ENCODE data around the gene FAM50A.

FAM50A gene

DNA sequence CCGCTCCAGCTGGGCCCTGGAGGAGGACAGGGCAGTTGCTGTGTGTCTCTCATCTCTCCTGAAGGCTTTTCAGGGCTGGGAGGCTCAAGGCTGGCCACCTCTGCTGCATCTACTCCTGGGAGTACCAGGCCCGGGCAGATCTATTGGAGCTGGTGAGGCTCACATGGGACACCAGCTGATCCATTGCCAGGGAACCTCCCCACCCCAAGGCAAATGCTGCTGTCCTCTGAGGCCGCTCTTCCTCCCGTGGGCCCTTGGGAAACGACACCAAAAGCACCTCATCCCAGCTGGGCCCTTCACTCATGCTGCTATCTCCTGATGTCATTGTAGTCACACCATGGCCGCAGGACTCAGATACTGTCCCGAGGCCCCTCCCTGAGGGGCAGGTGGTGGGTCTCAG is 38.8 kb downstream of the FAM50A start:
- CTCF ChIA-PET, result interaction anchor here (0.6 to 1.6 kb wide), 3 partner anchors 44 to 1117 kb away, joined by 3 to 8 read pairs (median 4); no protein-coding TSS in a partner anchor
- H3K9me3 ChIP-seq (ENCODE audit: control insufficient read depth, insufficient read depth, low read depth, low read length), result no peaks in the 10 kb centered on the region
- TF ChIP-seq ZNF341 (tag by site-specific recombination; IDR thresholded peaks at IDR 0.05; ENCODE audit: low read depth) (peak; percentile 81), ZNF426 (tag by site-specific recombination; IDR thresholded peaks at IDR 0.05) (no peak), ZNF416 (tag by site-specific recombination; IDR thresholded peaks at IDR 0.05) (no peak), ZNF169 (tag by site-specific recombination; IDR thresholded peaks at IDR 0.05) (no peak)
- TF ChIP-seq, protein P1, sequence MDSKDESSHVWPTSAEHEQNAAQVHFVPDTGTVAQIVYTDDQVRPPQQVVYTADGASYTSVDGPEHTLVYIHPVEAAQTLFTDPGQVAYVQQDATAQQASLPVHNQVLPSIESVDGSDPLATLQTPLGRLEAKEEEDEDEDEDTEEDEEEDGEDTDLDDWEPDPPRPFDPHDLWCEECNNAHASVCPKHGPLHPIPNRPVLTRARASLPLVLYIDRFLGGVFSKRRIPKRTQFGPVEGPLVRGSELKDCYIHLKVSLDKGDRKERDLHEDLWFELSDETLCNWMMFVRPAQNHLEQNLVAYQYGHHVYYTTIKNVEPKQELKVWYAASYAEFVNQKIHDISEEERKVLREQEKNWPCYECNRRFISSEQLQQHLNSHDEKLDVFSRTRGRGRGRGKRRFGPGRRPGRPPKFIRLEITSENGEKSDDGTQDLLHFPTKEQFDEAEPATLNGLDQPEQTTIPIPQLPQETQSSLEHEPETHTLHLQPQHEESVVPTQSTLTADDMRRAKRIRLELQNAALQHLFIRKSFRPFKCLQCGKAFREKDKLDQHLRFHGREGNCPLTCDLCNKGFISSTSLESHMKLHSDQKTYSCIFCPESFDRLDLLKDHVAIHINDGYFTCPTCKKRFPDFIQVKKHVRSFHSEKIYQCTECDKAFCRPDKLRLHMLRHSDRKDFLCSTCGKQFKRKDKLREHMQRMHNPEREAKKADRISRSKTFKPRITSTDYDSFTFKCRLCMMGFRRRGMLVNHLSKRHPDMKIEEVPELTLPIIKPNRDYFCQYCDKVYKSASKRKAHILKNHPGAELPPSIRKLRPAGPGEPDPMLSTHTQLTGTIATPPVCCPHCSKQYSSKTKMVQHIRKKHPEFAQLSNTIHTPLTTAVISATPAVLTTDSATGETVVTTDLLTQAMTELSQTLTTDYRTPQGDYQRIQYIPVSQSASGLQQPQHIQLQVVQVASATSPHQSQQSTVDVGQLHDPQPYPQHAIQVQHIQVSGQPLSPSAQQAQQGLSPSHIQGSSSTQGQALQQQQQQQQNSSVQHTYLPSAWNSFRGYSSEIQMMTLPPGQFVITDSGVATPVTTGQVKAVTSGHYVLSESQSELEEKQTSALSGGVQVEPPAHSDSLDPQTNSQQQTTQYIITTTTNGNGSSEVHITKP (tag by site-specific recombination; IDR thresholded peaks at IDR 0.05), result peak; percentile 67; the same call in 1 of the 2 replicates
- no peak overlapping the region for H3K4me3 ChIP-seq (ENCODE audit: low read depth, low read length)
- H3K4me1 ChIP-seq (ENCODE audit: control insufficient read depth, insufficient read depth, low read length), result no peaks in the 10 kb centered on the region; the same call in 1 of the 2 replicates
- POLR2A ChIA-PET, result interaction anchor here (2.1 kb wide), 1 partner anchor 8 kb away, joined by 8 read pairs; the partner anchor contains the start of gene SLC10A3
- peaks cover 0 to 27% of the 10 kb centered on the region in 2 experiments; a peak in 1 of 3 replicates for H3K36me3 ChIP-seq (ENCODE audit: control insufficient read depth in 2 of 2, insufficient read depth in 1 of 2, low read length in 2 of 2)
- H3K27ac ChIP-seq (ENCODE audit: extremely low read depth, low read depth, low read length), result no peak overlapping the region

DNA sequence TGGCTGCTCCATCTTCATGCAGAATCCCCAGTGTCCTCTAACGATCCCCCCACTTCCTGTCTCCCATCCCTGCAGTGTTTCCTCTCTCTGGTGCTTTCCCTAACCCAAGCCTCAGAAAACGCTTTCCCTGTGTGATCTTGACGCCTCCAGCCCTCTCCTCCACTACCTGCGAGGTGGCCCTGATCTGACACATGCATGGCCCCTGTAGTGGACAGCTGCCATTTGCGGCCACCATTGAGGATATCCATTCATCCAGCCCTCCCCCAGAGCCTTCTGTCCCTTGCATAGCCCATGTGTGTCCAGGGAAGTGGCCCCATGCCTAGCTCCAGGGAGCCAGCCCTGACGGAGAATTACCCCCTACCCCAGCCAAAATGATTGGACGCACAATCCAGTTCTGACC is 39.4 kb downstream of the FAM50A start:
- Histone ChIP-seq H3K36me3 (ENCODE audit: control insufficient read depth in 2 of 2, insufficient read depth in 1 of 2, low read length in 2 of 2) (peaks cover 0 to 32% of the 10 kb centered on the region in 2 experiments; a peak in 1 of 3 replicates), H3K27ac (ENCODE audit: extremely low read depth, low read depth, low read length) (no peak overlapping the region), H3K9me3 (ENCODE audit: control insufficient read depth, insufficient read depth, low read depth, low read length) (no peaks in the 10 kb centered on the region), H3K4me3 (ENCODE audit: low read depth, low read length) (no peak overlapping the region), H3K4me1 (ENCODE audit: control insufficient read depth, insufficient read depth, low read length) (no peaks in the 10 kb centered on the region)
- POLR2A ChIA-PET, result interaction anchor here (0.6 to 3.1 kb wide), 3 partner anchors 24 to 85 kb away, joined by 5 to 10 read pairs (median 9); partner anchors contain the start of gene RPL10
- CTCF ChIA-PET, result interaction anchor here (1.5 kb wide), 1 partner anchor 531 kb away, joined by 3 read pairs; no protein-coding TSS in a partner anchor
- TF ChIP-seq GLIS2 (tag by site-specific recombination; IDR thresholded peaks at IDR 0.05) (peak; percentile 43), GLIS1 (tag by site-specific recombination; IDR thresholded peaks at IDR 0.05) (peak; percentile 64), ZNF223 (tag by site-specific recombination; IDR thresholded peaks at IDR 0.05) (no peak), PRDM1 (tag by site-specific recombination; IDR thresholded peaks at IDR 0.05) (0 out of 2 replicates have a peak, but pooled peaks have one; percentile 39), ZNF600 (tag by site-specific recombination; IDR thresholded peaks at IDR 0.05) (no peak), ZNF670 (tag by site-specific recombination; IDR thresholded peaks at IDR 0.05; ENCODE audit: low read depth) (no peak), ZNF629 (tag by site-specific recombination; IDR thresholded peaks at IDR 0.05) (no peak), ZNF239 (tag by site-specific recombination; IDR thresholded peaks at IDR 0.05) (no peak), ZNF830 (tag by site-specific recombination; IDR thresholded peaks at IDR 0.05; ENCODE audit: low read depth) (no peak), ZNF610 (tag by site-specific recombination; IDR thresholded peaks at IDR 0.05; ENCODE audit: borderline replicate concordance) (no peak), ZNF585B (tag by site-specific recombination; IDR thresholded peaks at IDR 0.05) (no peak), WT1 (tag by site-specific recombination; IDR thresholded peaks at IDR 0.05) (no peak)
- TF ChIP-seq, protein P2, sequence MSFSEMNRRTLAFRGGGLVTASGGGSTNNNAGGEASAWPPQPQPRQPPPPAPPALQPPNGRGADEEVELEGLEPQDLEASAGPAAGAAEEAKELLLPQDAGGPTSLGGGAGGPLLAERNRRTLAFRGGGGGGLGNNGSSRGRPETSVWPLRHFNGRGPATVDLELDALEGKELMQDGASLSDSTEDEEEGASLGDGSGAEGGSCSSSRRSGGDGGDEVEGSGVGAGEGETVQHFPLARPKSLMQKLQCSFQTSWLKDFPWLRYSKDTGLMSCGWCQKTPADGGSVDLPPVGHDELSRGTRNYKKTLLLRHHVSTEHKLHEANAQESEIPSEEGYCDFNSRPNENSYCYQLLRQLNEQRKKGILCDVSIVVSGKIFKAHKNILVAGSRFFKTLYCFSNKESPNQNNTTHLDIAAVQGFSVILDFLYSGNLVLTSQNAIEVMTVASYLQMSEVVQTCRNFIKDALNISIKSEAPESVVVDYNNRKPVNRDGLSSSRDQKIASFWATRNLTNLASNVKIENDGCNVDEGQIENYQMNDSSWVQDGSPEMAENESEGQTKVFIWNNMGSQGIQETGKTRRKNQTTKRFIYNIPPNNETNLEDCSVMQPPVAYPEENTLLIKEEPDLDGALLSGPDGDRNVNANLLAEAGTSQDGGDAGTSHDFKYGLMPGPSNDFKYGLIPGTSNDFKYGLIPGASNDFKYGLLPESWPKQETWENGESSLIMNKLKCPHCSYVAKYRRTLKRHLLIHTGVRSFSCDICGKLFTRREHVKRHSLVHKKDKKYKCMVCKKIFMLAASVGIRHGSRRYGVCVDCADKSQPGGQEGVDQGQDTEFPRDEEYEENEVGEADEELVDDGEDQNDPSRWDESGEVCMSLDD (tag by site-specific recombination; IDR thresholded peaks at IDR 0.05), result no peak
- TF ChIP-seq, protein P3, sequence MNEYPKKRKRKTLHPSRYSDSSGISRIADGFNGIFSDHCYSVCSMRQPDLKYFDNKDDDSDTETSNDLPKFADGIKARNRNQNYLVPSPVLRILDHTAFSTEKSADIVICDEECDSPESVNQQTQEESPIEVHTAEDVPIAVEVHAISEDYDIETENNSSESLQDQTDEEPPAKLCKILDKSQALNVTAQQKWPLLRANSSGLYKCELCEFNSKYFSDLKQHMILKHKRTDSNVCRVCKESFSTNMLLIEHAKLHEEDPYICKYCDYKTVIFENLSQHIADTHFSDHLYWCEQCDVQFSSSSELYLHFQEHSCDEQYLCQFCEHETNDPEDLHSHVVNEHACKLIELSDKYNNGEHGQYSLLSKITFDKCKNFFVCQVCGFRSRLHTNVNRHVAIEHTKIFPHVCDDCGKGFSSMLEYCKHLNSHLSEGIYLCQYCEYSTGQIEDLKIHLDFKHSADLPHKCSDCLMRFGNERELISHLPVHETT (tag by site-specific recombination; IDR thresholded peaks at IDR 0.05), result no peak
- TF ChIP-seq, protein P4, sequence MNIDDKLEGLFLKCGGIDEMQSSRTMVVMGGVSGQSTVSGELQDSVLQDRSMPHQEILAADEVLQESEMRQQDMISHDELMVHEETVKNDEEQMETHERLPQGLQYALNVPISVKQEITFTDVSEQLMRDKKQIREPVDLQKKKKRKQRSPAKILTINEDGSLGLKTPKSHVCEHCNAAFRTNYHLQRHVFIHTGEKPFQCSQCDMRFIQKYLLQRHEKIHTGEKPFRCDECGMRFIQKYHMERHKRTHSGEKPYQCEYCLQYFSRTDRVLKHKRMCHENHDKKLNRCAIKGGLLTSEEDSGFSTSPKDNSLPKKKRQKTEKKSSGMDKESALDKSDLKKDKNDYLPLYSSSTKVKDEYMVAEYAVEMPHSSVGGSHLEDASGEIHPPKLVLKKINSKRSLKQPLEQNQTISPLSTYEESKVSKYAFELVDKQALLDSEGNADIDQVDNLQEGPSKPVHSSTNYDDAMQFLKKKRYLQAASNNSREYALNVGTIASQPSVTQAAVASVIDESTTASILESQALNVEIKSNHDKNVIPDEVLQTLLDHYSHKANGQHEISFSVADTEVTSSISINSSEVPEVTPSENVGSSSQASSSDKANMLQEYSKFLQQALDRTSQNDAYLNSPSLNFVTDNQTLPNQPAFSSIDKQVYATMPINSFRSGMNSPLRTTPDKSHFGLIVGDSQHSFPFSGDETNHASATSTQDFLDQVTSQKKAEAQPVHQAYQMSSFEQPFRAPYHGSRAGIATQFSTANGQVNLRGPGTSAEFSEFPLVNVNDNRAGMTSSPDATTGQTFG (tag by site-specific recombination; IDR thresholded peaks at IDR 0.05; ENCODE audit: borderline replicate concordance), result no peak
- TF ChIP-seq, protein P5, sequence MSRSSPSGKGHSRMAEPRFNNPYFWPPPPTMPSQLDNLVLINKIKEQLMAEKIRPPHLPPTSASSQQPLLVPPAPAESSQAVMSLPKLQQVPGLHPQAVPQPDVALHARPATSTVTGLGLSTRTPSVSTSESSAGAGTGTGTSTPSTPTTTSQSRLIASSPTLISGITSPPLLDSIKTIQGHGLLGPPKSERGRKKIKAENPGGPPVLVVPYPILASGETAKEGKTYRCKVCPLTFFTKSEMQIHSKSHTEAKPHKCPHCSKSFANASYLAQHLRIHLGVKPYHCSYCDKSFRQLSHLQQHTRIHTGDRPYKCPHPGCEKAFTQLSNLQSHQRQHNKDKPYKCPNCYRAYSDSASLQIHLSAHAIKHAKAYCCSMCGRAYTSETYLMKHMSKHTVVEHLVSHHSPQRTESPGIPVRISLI (tag by site-specific recombination; IDR thresholded peaks at IDR 0.05), result no peak
- TF ChIP-seq, protein P6, sequence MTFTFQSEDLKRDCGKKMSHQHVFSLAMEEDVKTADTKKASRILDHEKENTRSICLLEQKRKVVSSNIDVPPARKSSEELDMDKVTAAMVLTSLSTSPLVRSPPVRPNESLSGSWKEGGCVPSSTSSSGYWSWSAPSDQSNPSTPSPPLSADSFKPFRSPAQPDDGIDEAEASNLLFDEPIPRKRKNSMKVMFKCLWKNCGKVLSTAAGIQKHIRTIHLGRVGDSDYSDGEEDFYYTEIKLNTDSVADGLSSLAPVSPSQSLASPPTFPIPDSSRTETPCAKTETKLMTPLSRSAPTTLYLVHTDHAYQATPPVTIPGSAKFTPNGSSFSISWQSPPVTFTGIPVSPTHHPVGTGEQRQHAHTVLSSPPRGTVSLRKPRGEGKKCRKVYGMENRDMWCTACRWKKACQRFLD (tag by site-specific recombination; IDR thresholded peaks at IDR 0.05), result no peak
